DOHH2 (cell line): ENCODE results near the gene ELAPOR1.

Experiments
- CTCF ChIP-seq: fragments of 200-600 bp; sonication (generic); IDR thresholded peaks from one replicate; pipeline ENCODE4 v1.5.1; 2014; ENCODE audit warnings: antibody characterized with exemption, mild to moderate bottlenecking, low read depth, low read length; ENCODE audit not compliant: poor library complexity, severe bottlenecking
- EZH2phosphoT487 ChIP-seq: fragments of 200-600 bp; sonication (generic); IDR thresholded peaks from 2 replicates; pipeline ENCODE4 v1.6.1; 2017; ENCODE audit warnings: borderline replicate concordance, mild to moderate bottlenecking, antibody characterized with exemption, low read length, moderate library complexity, mixed read lengths

- TF ChIP-seq CTCF (no peak), EZH2phosphoT487 (no peak)
Measured at GRCh38 chr1:109142260-109142659, 28.3 kb downstream of the ELAPOR1 start.
